Parathyroid adenoma (tissue), 2 donors: Measurements from ENCODE around the gene PKNOX2.

ENCODE experiments used
- H2AFZ ChIP-seq: fragments of 300-600 bp; sonication (generic); one replicate; pipeline ENCODE4 v1.7.0; 2017; ENCODE audit warnings: antibody characterized with exemption, mild to moderate bottlenecking
- H3K27ac ChIP-seq: fragments of 300-600 bp; sonication (generic); one replicate; pipeline ENCODE4 v1.7.0; 2017
- H3K27me3 ChIP-seq: fragments of 300-600 bp; sonication (generic); one replicate; pipeline ENCODE4 v1.7.0; 2017; ENCODE audit warnings: low read length; ENCODE audit not compliant: control insufficient read depth, insufficient read depth
- H3K36me3 ChIP-seq: fragments of 300-600 bp; sonication (generic); one replicate; pipeline ENCODE4 v1.7.0; 2017; ENCODE audit warnings: low read length; ENCODE audit not compliant: control insufficient read depth, insufficient read depth
- H3K4me1 ChIP-seq: fragments of 300-600 bp; sonication (generic); one replicate; pipeline ENCODE4 v1.7.0; 2017; ENCODE audit warnings: control low read depth
- H3K4me2 ChIP-seq: fragments of 300-600 bp; sonication (generic); one replicate; pipeline ENCODE4 v1.7.0; 2017; ENCODE audit warnings: low read length
- H3K4me3 ChIP-seq: fragments of 300-600 bp; sonication (generic); one replicate; pipeline ENCODE4 v1.7.0; 2017; ENCODE audit warnings: low read depth, low read length
- H3K79me2 ChIP-seq: fragments of 300-600 bp; sonication (generic); one replicate; pipeline ENCODE4 v1.7.0; 2017; ENCODE audit warnings: control low read depth
- H3K9ac ChIP-seq: fragments of 300-600 bp; sonication (generic); one replicate; pipeline ENCODE4 v1.7.0; 2017; ENCODE audit warnings: mild to moderate bottlenecking
- H3K9me3 ChIP-seq: fragments of 300-600 bp; sonication (generic); one replicate; pipeline ENCODE4 v1.7.0; 2017; ENCODE audit warnings: low read length; ENCODE audit not compliant: control insufficient read depth
- TF ChIP-seq, protein P1 (sequence below): fragments of 300-600 bp; sonication (generic); IDR thresholded peaks from one replicate; pipeline ENCODE4 v1.7.0; 2017; ENCODE audit warnings: antibody characterized with exemption, mild to moderate bottlenecking
- donor health status: primary hyperparathyroidism.

Gene PKNOX2

DNA sequence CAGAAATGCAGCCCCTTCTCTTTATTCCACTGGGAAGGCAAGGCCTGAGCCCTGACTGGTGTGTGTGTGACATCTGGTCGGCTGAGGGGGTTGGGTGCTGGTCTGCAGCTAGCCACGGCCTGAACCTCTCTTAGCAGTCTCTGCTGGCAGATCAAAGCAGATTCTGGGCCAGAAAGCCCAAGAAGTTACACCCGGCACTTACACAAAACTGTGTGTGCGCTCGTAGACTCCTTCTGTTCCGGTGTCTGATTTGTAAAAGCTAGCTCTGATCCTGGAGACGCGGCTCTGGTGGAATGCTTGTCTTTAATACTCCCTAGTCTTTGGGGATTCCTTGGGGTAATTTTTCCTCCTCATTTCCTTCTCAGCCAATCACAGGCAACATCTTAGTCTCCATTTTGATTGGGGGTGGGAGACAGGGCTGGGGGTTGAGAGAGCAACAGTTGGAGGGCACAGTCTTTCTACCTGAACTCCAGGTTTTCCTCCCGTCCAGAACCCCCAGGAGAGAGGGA is 5.5 kb downstream of the PKNOX2 start:
- TF ChIP-seq, protein P1, sequence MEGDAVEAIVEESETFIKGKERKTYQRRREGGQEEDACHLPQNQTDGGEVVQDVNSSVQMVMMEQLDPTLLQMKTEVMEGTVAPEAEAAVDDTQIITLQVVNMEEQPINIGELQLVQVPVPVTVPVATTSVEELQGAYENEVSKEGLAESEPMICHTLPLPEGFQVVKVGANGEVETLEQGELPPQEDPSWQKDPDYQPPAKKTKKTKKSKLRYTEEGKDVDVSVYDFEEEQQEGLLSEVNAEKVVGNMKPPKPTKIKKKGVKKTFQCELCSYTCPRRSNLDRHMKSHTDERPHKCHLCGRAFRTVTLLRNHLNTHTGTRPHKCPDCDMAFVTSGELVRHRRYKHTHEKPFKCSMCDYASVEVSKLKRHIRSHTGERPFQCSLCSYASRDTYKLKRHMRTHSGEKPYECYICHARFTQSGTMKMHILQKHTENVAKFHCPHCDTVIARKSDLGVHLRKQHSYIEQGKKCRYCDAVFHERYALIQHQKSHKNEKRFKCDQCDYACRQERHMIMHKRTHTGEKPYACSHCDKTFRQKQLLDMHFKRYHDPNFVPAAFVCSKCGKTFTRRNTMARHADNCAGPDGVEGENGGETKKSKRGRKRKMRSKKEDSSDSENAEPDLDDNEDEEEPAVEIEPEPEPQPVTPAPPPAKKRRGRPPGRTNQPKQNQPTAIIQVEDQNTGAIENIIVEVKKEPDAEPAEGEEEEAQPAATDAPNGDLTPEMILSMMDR: no peak
- H3K79me2 ChIP-seq: no peaks in the 10 kb centered on the region
- H3K36me3 ChIP-seq: no peaks in the 10 kb centered on the region
- no peak overlapping the region for H3K4me2 ChIP-seq
- H3K4me1 ChIP-seq: peaks cover 9% of the 10 kb centered on the region
- no peak overlapping the region for H3K4me3 ChIP-seq
- H2AFZ ChIP-seq: no peak overlapping the region
- H3K9me3 ChIP-seq: no peaks in the 10 kb centered on the region
- H3K27me3 ChIP-seq: no peaks in the 10 kb centered on the region
- no peak overlapping the region for H3K27ac ChIP-seq
- H3K9ac ChIP-seq: no peak overlapping the region

DNA sequence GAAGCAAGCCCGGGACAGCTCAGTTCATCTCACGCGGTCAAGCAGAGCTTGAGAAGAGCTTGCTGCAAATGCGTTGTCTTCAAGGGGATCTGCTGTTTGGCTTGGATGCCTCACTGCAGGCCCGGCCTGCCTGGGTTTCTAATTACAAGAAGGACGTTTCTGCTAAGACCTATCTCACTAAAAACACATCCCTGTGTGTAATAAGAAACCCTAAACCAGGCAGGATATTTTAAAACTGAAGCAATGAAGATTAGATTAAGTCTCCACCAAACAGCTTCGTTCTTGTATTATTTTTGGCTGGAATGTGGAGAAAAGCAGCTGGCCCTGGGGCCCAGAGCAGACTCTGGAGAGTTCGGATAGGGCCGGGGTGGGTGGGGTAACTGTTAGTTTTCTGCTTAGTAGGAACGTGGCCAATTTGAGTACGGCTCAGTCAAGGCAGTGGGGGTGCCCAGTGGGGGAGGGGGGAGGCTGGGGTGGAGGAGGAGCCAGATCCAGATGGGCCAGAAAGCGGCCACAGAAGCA is 6.0 kb downstream of the PKNOX2 start:
- Histone ChIP-seq H3K9ac (no peak overlapping the region), H3K36me3 (no peaks in the 10 kb centered on the region), H3K9me3 (no peaks in the 10 kb centered on the region), H3K27ac (no peak overlapping the region), H3K4me1 (peaks cover 9% of the 10 kb centered on the region), H2AFZ (no peak overlapping the region), H3K27me3 (no peaks in the 10 kb centered on the region), H3K4me3 (no peak overlapping the region), H3K4me2 (no peak overlapping the region), H3K79me2 (no peaks in the 10 kb centered on the region)
- TF ChIP-seq, protein P1: no peak

GRCh38 chr11:125171974-125172373 is 7.4 kb downstream of the PKNOX2 start:
- peaks cover 9% of the 10 kb centered on the region for H3K4me1 ChIP-seq
- no peak overlapping the region for H2AFZ ChIP-seq
- TF ChIP-seq, protein P1: no peak
- no peaks in the 10 kb centered on the region for H3K79me2 ChIP-seq
- H3K4me2 ChIP-seq: no peak overlapping the region
- H3K9ac ChIP-seq: no peak overlapping the region
- no peaks in the 10 kb centered on the region for H3K36me3 ChIP-seq
- H3K27me3 ChIP-seq: no peaks in the 10 kb centered on the region
- no peaks in the 10 kb centered on the region for H3K9me3 ChIP-seq
- H3K27ac ChIP-seq: no peak overlapping the region
- no peak overlapping the region for H3K4me3 ChIP-seq

- Histone ChIP-seq H2AFZ (no peak overlapping the region), H3K9ac (no peak overlapping the region), H3K9me3 (no peaks in the 10 kb centered on the region), H3K36me3 (no peaks in the 10 kb centered on the region), H3K4me2 (no peak overlapping the region), H3K27me3 (no peaks in the 10 kb centered on the region), H3K79me2 (no peaks in the 10 kb centered on the region), H3K4me3 (no peak overlapping the region), H3K4me1 (peaks cover 9% of the 10 kb centered on the region), H3K27ac (no peak overlapping the region)
- TF ChIP-seq, protein P1: no peak
Measured at GRCh38 chr11:125173027-125173426, 8.5 kb downstream of the PKNOX2 start.

DNA sequence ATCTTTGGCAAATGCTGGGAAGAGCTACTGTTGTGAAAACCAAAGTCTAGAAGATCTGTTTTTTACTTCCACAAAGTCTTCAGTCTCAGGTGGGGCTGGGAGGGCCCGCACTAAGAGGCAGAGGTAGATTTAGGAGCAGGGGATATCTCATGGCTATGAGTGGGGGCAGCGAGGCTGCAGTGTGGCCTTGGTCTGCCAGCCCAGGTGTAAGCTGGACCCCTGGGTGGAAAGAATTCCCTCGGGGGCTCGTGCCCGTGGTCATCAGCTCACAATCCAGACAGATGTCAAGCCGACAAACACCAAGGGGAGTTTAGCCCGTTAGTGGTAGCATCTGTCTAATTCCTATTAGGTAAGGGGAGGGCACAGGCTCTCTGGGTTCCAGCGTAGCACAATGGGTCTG is 9.0 kb downstream of the PKNOX2 start:
- no peak overlapping the region for H3K4me3 ChIP-seq
- peaks cover 9% of the 10 kb centered on the region for H3K4me1 ChIP-seq
- no peak overlapping the region for H3K4me2 ChIP-seq
- H3K79me2 ChIP-seq: no peaks in the 10 kb centered on the region
- no peak overlapping the region for H2AFZ ChIP-seq
- no peaks in the 10 kb centered on the region for H3K9me3 ChIP-seq
- TF ChIP-seq, protein P1: no peak
- no peak overlapping the region for H3K9ac ChIP-seq
- no peaks in the 10 kb centered on the region for H3K36me3 ChIP-seq
- H3K27me3 ChIP-seq: no peaks in the 10 kb centered on the region
- H3K27ac ChIP-seq: no peak overlapping the region
